GM12878 (cell line): ENCODE data around the gene TMEM223. TPM values are rescaled to one million over a fixed set of nuclear protein-coding genes. Genes with fewer than 3 reads are reported as not detected.

Experiments
- ASH2L ChIP-seq: fragments of 300-600, 200-600 bp; sonication (generic); IDR thresholded peaks from 2 replicates; pipeline ENCODE4 v1.6.1; 2017; ENCODE audit warnings: low read depth, mild to moderate bottlenecking, borderline replicate concordance
- CUX1 ChIP-seq: IDR thresholded peaks from 2 replicates; pipeline ENCODE4 v1.6.1; 2012; ENCODE audit warnings: improper control_type of control experiment, low read depth, low read length; ENCODE audit not compliant: insufficient replicate concordance
- ELK1 ChIP-seq: IDR thresholded peaks from 2 replicates; pipeline ENCODE4 v1.6.1; 2012; ENCODE audit warnings: low read depth, low read length, improper control_type of control experiment
- HCFC1 ChIP-seq: fragments of 150-350 bp; IDR thresholded peaks from 2 replicates; pipeline ENCODE4 v1.6.1; 2014; ENCODE audit warnings: low read length
- MYC ChIP-seq: IDR thresholded peaks from 2 replicates; pipeline ENCODE4 v1.6.1; 2011; ENCODE audit warnings: mild to moderate bottlenecking, low read length, moderate library complexity, inconsistent platforms; ENCODE audit not compliant: insufficient read depth, insufficient replicate concordance, insufficient read length, severe bottlenecking
- NFIC ChIP-seq: IDR thresholded peaks from 2 replicates; pipeline ENCODE4 v1.6.1; 2012; ENCODE audit warnings: low read depth, mild to moderate bottlenecking, inconsistent platforms, low read length, moderate library complexity
- NR2C1 ChIP-seq: fragments of 450-650 bp; IDR thresholded peaks from 2 replicates; pipeline ENCODE4 v1.6.1; 2017; ENCODE audit warnings: antibody characterized with exemption, mild to moderate bottlenecking, moderate library complexity
- NR2C2 ChIP-seq: IDR thresholded peaks from 2 replicates; pipeline ENCODE4 v1.6.1; 2011; ENCODE audit warnings: borderline replicate concordance, low read depth; ENCODE audit not compliant: control insufficient read depth, insufficient read length
- PKNOX1 ChIP-seq: fragments of 450-650 bp; IDR thresholded peaks from 2 replicates; pipeline ENCODE4 v1.6.1; 2016; ENCODE audit warnings: mild to moderate bottlenecking
- RBBP5 ChIP-seq: fragments of 200-600 bp; sonication (generic); conservative IDR thresholded peaks from 2 replicates; pipeline ENCODE4 v1.6.1; 2016
- RELA ChIP-seq: fragments of 450-650 bp; IDR thresholded peaks from 2 replicates; pipeline ENCODE4 v1.8.0; 2014; ENCODE audit warnings: borderline replicate concordance; ENCODE audit not compliant: partially characterized antibody
- RUNX3 ChIP-seq: IDR thresholded peaks from 2 replicates; pipeline ENCODE4 v1.6.1; 2012; ENCODE audit warnings: low read length, inconsistent platforms
- SMAD5 ChIP-seq: IDR thresholded peaks from 2 replicates; pipeline ENCODE4 v1.6.1; 2016; ENCODE audit warnings: antibody characterized with exemption, low read depth
- SMARCA5 ChIP-seq: fragments of 450-650 bp; IDR thresholded peaks from 2 replicates; pipeline ENCODE4 v1.6.1; 2017; ENCODE audit warnings: mild to moderate bottlenecking
- TAF1 ChIP-seq: IDR thresholded peaks from 2 replicates; pipeline ENCODE4 v1.6.1; 2011; ENCODE audit warnings: mild to moderate bottlenecking, low read depth, low read length, borderline replicate concordance
- TCF12 ChIP-seq: IDR thresholded peaks from 2 replicates; pipeline ENCODE4 v1.6.1; 2011; ENCODE audit warnings: low read depth, mild to moderate bottlenecking, low read length
- ZBTB11 ChIP-seq: fragments of 450-650 bp; formaldehyde crosslinking; IDR thresholded peaks from 2 replicates; pipeline ENCODE4 v1.5.0; 2022; ENCODE audit warnings: mild to moderate bottlenecking, missing genetic modification characterization
- polyA plus RNA-seq, 11 experiments: library from polyadenylated mRNA; depleted of rRNA in 4 of 11; unstranded in 6 of 11; stranded (reverse) in 5 of 11; fragments of >200 nt; fragmentation: Nextera tagmentation in 4 of 11; fragmentation: Illumina TruSeq in 1 of 11; extraction: Ambion mirVana in 4 of 11; extraction: Trizol in 1 of 11; gene quantifications; 1 replicate in 1 of 11; 2 replicates in 10 of 11; pipeline versions ENCODE4 v1.2.1 to v1.2.3, GENCODE V29; 2011 to 2016; ENCODE audit warnings: inconsistent platforms in 2 of 11, missing spikeins in 2 of 11, low read depth in 1 of 11
- total RNA-seq, 4 experiments: library from RNA; depleted of rRNA in 3 of 4; stranded (reverse); fragments of >200 nt in 3 of 4; fragmentation: Illumina TruSeq in 1 of 4; extraction: Trizol in 1 of 4; gene quantifications; 2 replicates each; pipeline versions ENCODE4 v1.2.1 to v1.2.3, GENCODE V29; 2013 to 2021
- TF ChIP-seq, protein P1 (sequence below): IDR thresholded peaks from 2 replicates; pipeline ENCODE4 v1.6.1; 2011; ENCODE audit warnings: low read depth, low read length, improper control_type of control experiment, borderline replicate concordance

Gene TMEM223
- total and polyA plus RNA-seq, 10 of the 15 experiments (the other 5 are each of a cell fraction or from before 2014, with no cell fraction given) = 5.3 to 33.2 (median 14.0) TPM

DNA sequence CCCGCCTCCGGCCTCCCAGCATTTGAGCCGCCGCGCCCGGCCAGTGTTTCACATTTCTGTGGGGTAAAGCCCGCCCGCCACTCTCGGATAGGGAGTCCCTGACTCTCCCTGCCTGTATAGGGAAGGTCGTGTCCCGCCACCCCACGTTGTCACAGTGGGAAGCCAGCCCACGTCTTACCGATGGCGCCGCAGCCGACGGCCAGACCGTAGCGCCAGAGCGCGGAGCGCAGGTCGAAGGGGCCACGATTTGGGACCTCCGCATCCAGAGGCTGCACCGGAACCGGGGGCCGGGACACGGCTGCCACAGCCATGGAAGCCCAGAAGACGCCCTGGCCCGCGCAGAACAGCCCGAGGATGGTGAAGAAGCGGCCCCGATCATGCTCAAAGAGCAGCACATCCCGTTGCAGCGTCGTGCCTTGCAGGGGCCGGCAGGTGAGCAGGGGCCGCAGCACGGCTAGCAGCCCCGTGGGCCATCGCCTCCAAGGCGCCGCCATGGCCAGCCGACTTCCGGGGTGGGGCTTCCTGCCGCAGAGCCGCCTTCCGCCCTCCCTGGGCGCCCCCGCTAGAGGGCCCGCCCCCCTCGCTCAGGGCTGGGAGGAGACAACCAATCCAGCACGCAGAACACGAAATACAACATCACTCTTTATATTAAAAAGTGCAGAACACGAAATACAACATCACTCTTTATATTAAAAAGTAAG lies at the start of gene TMEM223 (continued):
- TF ChIP-seq ELK1 (peak; percentile 48; the same call in 1 of the 2 replicates), RELA (peak; percentile 13), HCFC1 (peak; percentile 43; the same call in 1 of the 2 replicates), TCF12 (no peak), MYC (peak; percentile 19), ZBTB11 (CRISPR knock-in tag) (0 out of 2 replicates have a peak, but pooled peaks have one; percentile 4), TAF1 (peak; percentile 84), ASH2L (peak; percentile 37; the same call in 1 of the 2 replicates), NR2C1 (no peak), RBBP5 (no peak), NR2C2 (no peak), PKNOX1 (0 out of 2 replicates have a peak, but pooled peaks have one; percentile 34), SMAD5 (peak; percentile 77), NFIC (no peak), RUNX3 (peak; percentile 40; the same call in 1 of the 2 replicates), CUX1 (no peak), SMARCA5 (peak; percentile 46; the same call in 1 of the 2 replicates)
- TF ChIP-seq, protein P1, sequence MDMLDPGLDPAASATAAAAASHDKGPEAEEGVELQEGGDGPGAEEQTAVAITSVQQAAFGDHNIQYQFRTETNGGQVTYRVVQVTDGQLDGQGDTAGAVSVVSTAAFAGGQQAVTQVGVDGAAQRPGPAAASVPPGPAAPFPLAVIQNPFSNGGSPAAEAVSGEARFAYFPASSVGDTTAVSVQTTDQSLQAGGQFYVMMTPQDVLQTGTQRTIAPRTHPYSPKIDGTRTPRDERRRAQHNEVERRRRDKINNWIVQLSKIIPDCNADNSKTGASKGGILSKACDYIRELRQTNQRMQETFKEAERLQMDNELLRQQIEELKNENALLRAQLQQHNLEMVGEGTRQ = no peak
